NCI-H69 (cell line): ENCODE results near the gene CCR6.
"Not testable (repeated sequence)": the region's sequence is repeated elsewhere in the genome, so short reads cannot be mapped to it uniquely, and the experiment has no call there.

Experiments used
- DNase-seq: peaks from one replicate; lab custom pipeline; 2025; lab: John Stamatoyannopoulos, UW

Gene CCR6

DNA sequence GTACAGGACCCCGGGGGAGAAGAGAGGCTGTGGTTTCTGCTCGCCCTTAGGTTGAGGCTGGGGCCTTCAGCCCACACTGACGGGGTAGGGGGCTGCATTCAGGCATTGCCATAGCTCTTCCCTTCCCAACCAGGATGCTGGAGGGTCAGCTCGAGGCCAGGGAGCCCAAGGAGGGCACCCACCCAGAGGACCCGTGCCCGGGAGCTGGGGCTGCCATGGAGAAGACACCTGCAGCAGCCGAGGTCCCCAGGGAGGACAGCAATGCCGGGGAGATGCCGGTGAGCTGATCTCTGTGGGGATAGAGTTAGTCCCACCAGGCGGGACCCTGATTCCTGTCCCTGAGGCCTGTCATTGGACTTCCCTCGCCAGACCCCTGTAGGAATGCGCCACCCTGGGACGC, 49.1 kb downstream of the CCR6 start:
- DNase-seq: not testable (repeated sequence)

DNA sequence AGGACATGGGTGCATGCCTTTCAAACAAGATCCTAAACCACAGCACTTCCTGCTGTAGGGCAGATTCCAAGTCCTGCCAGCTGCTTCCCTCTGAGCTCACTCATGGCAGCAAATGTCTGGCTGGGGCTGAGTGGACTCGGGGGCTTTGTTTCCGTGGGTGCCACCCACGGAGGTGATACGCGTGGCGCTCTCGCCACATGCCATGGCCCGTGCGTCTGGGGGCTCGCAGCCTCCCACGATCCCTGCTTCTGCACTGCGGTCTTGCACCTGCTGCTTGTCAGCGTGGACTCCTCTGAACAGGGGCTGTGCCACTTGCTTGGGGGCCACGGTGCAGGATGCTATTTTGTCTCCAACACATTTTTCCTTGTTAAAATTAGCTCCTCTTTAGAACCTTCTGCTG, 54.4 kb downstream of the CCR6 start:
- DNase-seq: not testable (repeated sequence)

DNA sequence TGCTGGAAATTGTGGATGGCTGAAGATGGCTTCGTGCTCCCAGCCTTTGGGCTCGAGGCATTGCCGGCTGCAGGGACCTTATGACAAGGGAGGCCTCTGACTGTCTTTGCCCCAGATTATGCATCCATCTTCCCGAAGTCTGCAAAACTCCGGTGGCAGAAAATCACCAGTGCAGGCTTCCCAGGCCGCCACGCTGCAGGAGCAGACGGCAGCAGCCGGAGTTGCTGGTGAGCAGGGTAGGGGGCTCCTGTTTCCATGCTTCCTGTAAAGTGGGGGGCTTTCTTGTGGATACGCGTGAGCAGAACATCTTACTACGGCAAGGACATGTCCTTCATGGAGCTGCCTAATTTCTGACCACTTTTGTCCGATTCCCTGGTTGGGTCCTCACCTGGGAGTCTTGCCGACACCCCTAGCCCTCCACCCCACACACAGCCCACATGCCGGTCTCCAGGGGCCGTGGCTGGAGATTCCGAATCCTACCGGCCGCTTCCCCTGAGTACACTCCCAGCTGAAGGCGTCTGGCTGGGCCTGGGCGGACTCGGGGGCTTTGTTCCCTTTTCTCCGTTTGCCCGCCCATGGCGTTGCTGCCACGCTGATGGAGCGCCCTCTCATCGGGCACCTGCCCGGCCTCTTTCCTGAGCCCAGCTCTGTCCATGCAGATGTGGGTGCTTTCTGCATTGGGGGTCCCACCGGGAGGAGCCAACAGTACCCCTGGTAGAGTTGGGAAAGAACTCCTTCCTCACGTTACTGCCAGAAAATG, 56.2 kb downstream of the CCR6 start:
- not testable (repeated sequence) for DNase-seq

DNA sequence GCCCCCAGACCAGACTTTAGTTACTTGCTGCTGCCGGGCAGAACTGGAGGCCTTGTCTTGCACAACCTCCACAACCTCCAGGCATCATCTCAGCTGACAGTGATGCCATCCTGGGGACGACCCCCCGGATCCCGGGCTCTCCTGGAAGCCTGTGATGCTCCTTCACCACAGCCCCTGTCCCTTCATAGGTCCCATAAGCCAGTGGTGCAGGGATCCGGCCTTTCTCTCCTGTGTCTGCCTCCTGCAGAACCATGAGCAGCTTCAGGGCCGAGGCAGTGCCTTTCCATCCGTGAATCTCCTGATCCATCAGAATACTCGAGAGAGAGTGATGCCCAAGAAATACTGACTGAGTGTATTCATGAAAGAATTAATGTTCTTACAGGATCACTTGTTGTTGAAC, 57.2 kb downstream of the CCR6 start:
- not testable (repeated sequence) for DNase-seq

DNA sequence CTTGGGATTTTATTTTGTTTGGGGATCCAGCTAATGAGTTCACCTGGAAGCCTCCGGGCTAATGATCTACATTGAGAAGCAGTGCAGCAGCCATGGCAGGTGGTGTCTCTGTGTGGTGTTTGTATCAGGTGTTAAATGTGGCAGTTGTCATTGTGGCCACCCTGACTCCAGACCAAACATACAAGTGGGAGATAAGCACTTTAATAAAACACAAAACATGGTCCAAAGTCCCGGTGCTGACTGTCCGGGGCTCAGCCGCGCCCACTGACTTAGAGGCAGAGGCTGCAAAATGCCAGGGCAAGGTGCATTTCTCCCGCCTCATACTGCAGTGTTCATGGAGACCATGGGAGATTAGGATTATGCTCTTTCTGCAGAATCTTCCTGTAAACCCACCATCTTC, 58.5 kb downstream of the CCR6 start:
- DNase-seq: not testable (repeated sequence)

DNA sequence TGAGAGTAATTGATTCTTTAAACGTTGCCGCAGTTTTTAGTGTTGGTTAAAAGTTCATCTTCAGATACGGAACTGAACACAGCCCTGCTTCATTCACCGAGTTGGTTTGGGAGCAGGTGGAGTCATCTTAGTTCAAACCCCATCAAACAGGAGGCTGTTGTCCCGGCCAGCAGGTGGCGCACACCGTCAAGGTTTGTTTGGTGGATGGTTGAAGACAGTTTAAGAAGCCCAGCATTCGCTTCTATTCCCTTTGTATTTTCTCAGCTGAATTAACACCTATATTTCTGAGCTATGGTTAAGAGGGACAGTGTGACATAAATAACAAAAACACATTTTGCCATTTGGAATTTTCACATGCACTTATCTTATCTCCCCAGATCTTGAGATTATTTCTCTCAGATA, 60.0 kb downstream of the CCR6 start:
- not testable (repeated sequence) for DNase-seq

DNA sequence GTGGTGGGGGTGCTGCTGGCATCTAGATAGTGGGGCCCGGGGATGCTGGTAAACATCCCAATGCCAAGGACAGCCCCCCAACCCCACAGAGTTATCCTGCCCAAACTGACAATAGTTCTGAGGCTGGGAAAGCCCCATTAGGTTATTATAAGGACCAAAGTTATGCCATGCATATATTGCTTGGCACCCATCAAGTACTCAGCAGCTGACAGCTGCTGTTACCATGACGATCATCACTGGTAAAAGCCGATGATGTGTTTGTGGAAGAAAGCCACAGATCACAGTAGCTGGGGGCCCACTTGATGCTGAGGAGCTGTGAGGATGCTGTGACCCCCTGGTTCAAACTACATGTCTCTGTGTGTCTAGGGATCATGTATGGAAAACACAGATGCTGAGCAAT, 62.2 kb downstream of the CCR6 start:
- DNase-seq: not testable (repeated sequence)

DNA sequence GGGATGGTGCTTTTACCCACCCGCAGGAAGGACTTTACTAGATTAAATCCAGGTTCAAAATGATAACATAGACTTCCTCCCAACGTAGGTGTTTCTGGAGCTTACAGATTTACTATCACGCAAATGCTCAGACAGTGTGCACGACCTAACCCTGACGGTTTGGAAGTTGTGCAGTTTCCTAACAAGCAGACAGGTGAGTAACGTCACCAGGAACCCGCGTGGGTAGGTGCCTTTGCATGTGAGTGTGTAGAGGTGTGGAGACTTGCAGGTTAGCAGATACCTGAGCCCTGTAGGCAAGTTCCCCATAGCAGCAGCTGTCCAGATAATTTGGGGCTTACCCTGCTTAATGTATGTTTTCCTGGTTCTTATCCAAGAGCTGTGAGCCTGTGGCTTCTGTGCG, 64.4 kb downstream of the CCR6 start:
- DNase-seq: not testable (repeated sequence)
